Activated CD4-positive, CD25-positive, alpha-beta regulatory T cell (primary cell): ENCODE data around the gene SBDS.
"Not testable (repeated sequence)": the region's sequence is repeated elsewhere in the genome, so short reads cannot be mapped to it uniquely, and the experiment has no call there.

Experiments used
- DNase-seq, 4 experiments: peaks; one replicate each; lab custom pipeline; 2025; lab: John Stamatoyannopoulos, UW

SBDS gene

GRCh38 chr7:66994691-66995049 lies 716 bp downstream of the SBDS start:
- peak in 2 of 4 experiments; percentile 3 to 26 for DNase-seq

GRCh38 chr7:66994051-66994450 lies 1.3 kb downstream of the SBDS start:
- DNase-seq, result not testable (repeated sequence)

GRCh38 chr7:66989552-66989951 lies 5.8 kb downstream of the SBDS start:
- not testable (repeated sequence) for DNase-seq

GRCh38 chr7:66980336-66980735 lies 15.1 kb downstream of the SBDS start:
- DNase-seq, result not testable (repeated sequence)

GRCh38 chr7:66979013-66979412 lies 16.4 kb downstream of the SBDS start:
- not testable (repeated sequence) for DNase-seq

GRCh38 chr7:66978312-66978711 lies 17.1 kb downstream of the SBDS start:
- DNase-seq, result not testable (repeated sequence)

- no peak for DNase-seq
Observed at GRCh38 chr7:66974986-66975590, 20.3 kb downstream of the SBDS start.

- DNase-seq, result no peak
Observed at GRCh38 chr7:66970310-66970709, 25.1 kb downstream of the SBDS start.

GRCh38 chr7:66969001-66969400 lies 26.4 kb downstream of the SBDS start:
- not testable (repeated sequence) for DNase-seq

- DNase-seq, result no peak
Observed at GRCh38 chr7:66967029-66967428, 28.4 kb downstream of the SBDS start.

GRCh38 chr7:66964411-66964810 lies 31.0 kb downstream of the SBDS start:
- no peak for DNase-seq

- no peak for DNase-seq
Observed at GRCh38 chr7:66961096-66961495, 34.3 kb downstream of the SBDS start.

GRCh38 chr7:66960192-66960591 lies 35.2 kb downstream of the SBDS start:
- DNase-seq, result no peak

- no peak for DNase-seq
Observed at GRCh38 chr7:66958538-66959350, 36.6 kb downstream of the SBDS start.

GRCh38 chr7:66957595-66958290 lies 37.6 kb downstream of the SBDS start:
- DNase-seq, result no peak

GRCh38 chr7:66953044-66953427 lies 42.4 kb downstream of the SBDS start:
- no peak for DNase-seq

- DNase-seq, result no peak
Observed at GRCh38 chr7:66952343-66953043, 42.9 kb downstream of the SBDS start.

GRCh38 chr7:66950763-66951162 lies 44.6 kb downstream of the SBDS start:
- no peak for DNase-seq

- no peak for DNase-seq
Observed at GRCh38 chr7:66950311-66950710, 45.1 kb downstream of the SBDS start.

- no peak for DNase-seq
Observed at GRCh38 chr7:66948480-66949109, 46.8 kb downstream of the SBDS start.

- no peak for DNase-seq
Observed at GRCh38 chr7:66946545-66946944, 48.8 kb downstream of the SBDS start.

GRCh38 chr7:66939325-66939724 lies 56.1 kb downstream of the SBDS start:
- DNase-seq, result no peak
